IMR-90 (cell line): ENCODE measurements around the gene RPTOR. TPM values are rescaled to one million over a fixed set of nuclear protein-coding genes. Genes with fewer than 3 reads are reported as not detected.

Source experiments
- ATAC-seq: fragments of 200-7000 bp; cut with Tn5 transposase; 2 replicates; pipeline ENCODE4 v1.9.1; 2020; ENCODE audit warnings: low read depth, mild to moderate bottlenecking, moderate library complexity
- BruUV-seq: library from RNA; stranded (reverse); fragments of 400-500 nt; replicated peaks from 2 replicates; lab custom pipeline; 2021; lab: Mats Ljungman, UMichigan
- CTCF ChIA-PET: fragments of 300-600 bp; formaldehyde crosslinking; extraction: SDS; loops from one replicate; lab custom pipeline; 2021; ENCODE audit warnings: antibody characterized with exemption; lab: Yijun Ruan, JAX
- POLR2A ChIA-PET: fragments of 300-600 bp; sonication (Branson Sonifier 250); formaldehyde crosslinking; loops from one replicate; lab custom pipeline; 2022; ENCODE audit warnings: antibody characterized with exemption; ENCODE audit not compliant: unreplicated experiment; lab: Charles Lee
- DNase-seq: peaks from one replicate; pipeline ENCODE4 v3.0.0; 2013
- H2AFZ ChIP-seq: replicated peaks from 2 replicates; pipeline ENCODE3; 2013; ENCODE audit warnings: low read length, mild to moderate bottlenecking; ENCODE audit not compliant: poor library complexity
- H2AK5ac ChIP-seq: 2 replicates; pipeline ENCODE4 v1.6.1; 2013; ENCODE audit warnings: low read depth, low read length, inconsistent platforms
- H2AK9ac ChIP-seq: replicated peaks from 2 replicates; pipeline ENCODE3; 2013; ENCODE audit warnings: mild to moderate bottlenecking, low read depth, low read length, moderate library complexity; ENCODE audit not compliant: poor library complexity
- H2BK120ac ChIP-seq: 2 replicates; pipeline ENCODE4 v1.6.1; 2013; ENCODE audit warnings: low read depth, low read length, inconsistent platforms
- H2BK15ac ChIP-seq: 3 replicates; pipeline ENCODE4 v1.6.1; 2013; ENCODE audit warnings: low read depth, low read length, inconsistent platforms
- H2BK20ac ChIP-seq: 2 replicates; pipeline ENCODE4 v1.6.1; 2013; ENCODE audit warnings: low read depth, mild to moderate bottlenecking, inconsistent platforms, low read length, moderate library complexity
- H2BK5ac ChIP-seq: 2 replicates; pipeline ENCODE4 v1.6.1; 2013; ENCODE audit warnings: mild to moderate bottlenecking, low read depth, low read length, inconsistent platforms; ENCODE audit not compliant: poor library complexity, severe bottlenecking
- H3K14ac ChIP-seq: replicated peaks from 2 replicates; pipeline ENCODE4 v1.6.1; 2013; ENCODE audit warnings: low read depth, low read length, inconsistent platforms
- H3K18ac ChIP-seq: 2 replicates; pipeline ENCODE4 v1.6.1; 2013; ENCODE audit warnings: low read depth, low read length, control low read depth
- H3K23ac ChIP-seq: 2 replicates; pipeline ENCODE4 v1.6.1; 2013; ENCODE audit warnings: low read depth, low read length, inconsistent platforms
- H3K27ac ChIP-seq: 2 replicates; pipeline ENCODE4 v1.5.1; 2013; ENCODE audit warnings: mild to moderate bottlenecking, control low read depth, low read length; ENCODE audit not compliant: insufficient read depth
- H3K27me3 ChIP-seq: 2 replicates; pipeline ENCODE4 v1.6.1; 2013; ENCODE audit warnings: low read length; ENCODE audit not compliant: control insufficient read depth, insufficient read depth
- H3K36me3 ChIP-seq: 2 replicates; pipeline ENCODE4 v1.6.1; 2013; ENCODE audit warnings: low read length, mixed read lengths; ENCODE audit not compliant: control insufficient read depth, insufficient read depth
- H3K4ac ChIP-seq: 2 replicates; pipeline ENCODE4 v1.6.1; 2013; ENCODE audit warnings: low read depth, low read length, inconsistent platforms
- H3K4me1 ChIP-seq: 2 replicates; pipeline ENCODE4 v1.6.1; 2013; ENCODE audit warnings: low read length, mixed read lengths; ENCODE audit not compliant: control insufficient read depth, insufficient read depth
- H3K4me2 ChIP-seq: 2 replicates; pipeline ENCODE4 v1.6.1; 2013; ENCODE audit warnings: low read depth, mild to moderate bottlenecking, control low read depth, low read length, moderate library complexity
- H3K4me3 ChIP-seq: 2 replicates; pipeline ENCODE4 v1.5.1; 2013; ENCODE audit warnings: low read depth, mild to moderate bottlenecking, control low read depth, low read length, moderate library complexity; ENCODE audit not compliant: insufficient read depth
- H3K56ac ChIP-seq: 2 replicates; pipeline ENCODE4 v1.6.1; 2013; ENCODE audit warnings: low read length, inconsistent platforms; ENCODE audit not compliant: insufficient read depth; ENCODE audit errors: extremely low read depth
- H3K79me1 ChIP-seq, 2 experiments: 2 replicates each; pipeline ENCODE4 v1.6.1; 2013; ENCODE audit warnings: low read length in 2 of 2, inconsistent platforms in 1 of 2, low read depth in 1 of 2
- H3K9ac ChIP-seq: 2 replicates; pipeline ENCODE4 v1.6.1; 2013; ENCODE audit warnings: low read depth, low read length, control low read depth
- H3K9me1 ChIP-seq: 2 replicates; pipeline ENCODE4 v1.6.1; 2013; ENCODE audit warnings: low read length, inconsistent platforms; ENCODE audit not compliant: insufficient read depth
- H3K9me3 ChIP-seq: 2 replicates; pipeline ENCODE4 v1.6.1; 2013; ENCODE audit warnings: low read length; ENCODE audit not compliant: control insufficient read depth, insufficient read depth
- H4K20me1 ChIP-seq: 2 replicates; pipeline ENCODE4 v1.6.1; 2013; ENCODE audit warnings: low read length, inconsistent platforms; ENCODE audit not compliant: insufficient read depth
- H4K5ac ChIP-seq: 2 replicates; pipeline ENCODE4 v1.6.1; 2013; ENCODE audit warnings: mild to moderate bottlenecking, low read depth, low read length, control low read depth
- H4K8ac ChIP-seq, 2 experiments: 2 replicates each; pipeline ENCODE4 v1.6.1; 2013; ENCODE audit warnings: low read depth in 2 of 2, low read length in 2 of 2, control low read depth in 1 of 2, inconsistent platforms in 1 of 2
- H4K91ac ChIP-seq: 2 replicates; pipeline ENCODE4 v1.6.1; 2013; ENCODE audit warnings: low read depth, low read length, inconsistent platforms; ENCODE audit not compliant: insufficient read depth
- BHLHE40 ChIP-seq: fragments of 150-350 bp; IDR thresholded peaks from 2 replicates; pipeline ENCODE4 v1.6.1; 2016; ENCODE audit warnings: mild to moderate bottlenecking, low read depth, low read length
- CEBPB ChIP-seq: IDR thresholded peaks from 2 replicates; pipeline ENCODE4 v1.6.1; 2012; ENCODE audit warnings: low read depth, low read length, improper control_type of control experiment
- CHD1 ChIP-seq: IDR thresholded peaks from 2 replicates; pipeline ENCODE4 v1.6.1; 2012; ENCODE audit warnings: low read depth, low read length, improper control_type of control experiment
- ELK1 ChIP-seq: fragments of 150-350 bp; IDR thresholded peaks from 2 replicates; pipeline ENCODE4 v1.6.1; 2016; ENCODE audit warnings: low read depth, mild to moderate bottlenecking, low read length, moderate library complexity, borderline replicate concordance
- FOS ChIP-seq: fragments of 150-350 bp; IDR thresholded peaks from 2 replicates; pipeline ENCODE4 v1.6.1; 2016; ENCODE audit warnings: low read depth, low read length
- MAFK ChIP-seq: IDR thresholded peaks from 2 replicates; pipeline ENCODE4 v1.6.1; 2012; ENCODE audit warnings: low read depth, low read length, improper control_type of control experiment
- MAZ ChIP-seq: IDR thresholded peaks from 2 replicates; pipeline ENCODE4 v1.6.1; 2012; ENCODE audit warnings: low read depth, mild to moderate bottlenecking, low read length, improper control_type of control experiment, moderate library complexity, borderline replicate concordance
- MXI1 ChIP-seq: IDR thresholded peaks from 2 replicates; pipeline ENCODE4 v1.6.1; 2012; ENCODE audit warnings: low read depth, mild to moderate bottlenecking, low read length, moderate library complexity, borderline replicate concordance
- NFE2L2 ChIP-seq: fragments of 150-350 bp; IDR thresholded peaks from 2 replicates; pipeline ENCODE4 v1.6.1; 2016; ENCODE audit warnings: low read depth, mild to moderate bottlenecking, low read length
- POLR2A ChIP-seq: IDR thresholded peaks from 2 replicates; pipeline ENCODE4 v1.6.1; 2012; ENCODE audit warnings: mild to moderate bottlenecking, low read depth, low read length
- RAD21 ChIP-seq: IDR thresholded peaks from 2 replicates; pipeline ENCODE4 v1.6.1; 2012; ENCODE audit warnings: low read length, improper control_type of control experiment
- RCOR1 ChIP-seq: IDR thresholded peaks from 2 replicates; pipeline ENCODE4 v1.6.1; 2012; ENCODE audit warnings: mild to moderate bottlenecking, low read length, improper control_type of control experiment; ENCODE audit not compliant: insufficient replicate concordance
- RFX5 ChIP-seq: IDR thresholded peaks from 2 replicates; pipeline ENCODE4 v1.8.0; 2012; ENCODE audit warnings: low read depth, mild to moderate bottlenecking, low read length, moderate library complexity
- SMC3 ChIP-seq: fragments of 150-350 bp; IDR thresholded peaks from 2 replicates; pipeline ENCODE4 v1.6.1; 2016; ENCODE audit warnings: low read depth, mild to moderate bottlenecking, antibody characterized with exemption, low read length, moderate library complexity
- USF2 ChIP-seq: fragments of 150-350 bp; IDR thresholded peaks from 2 replicates; pipeline ENCODE4 v1.6.1; 2017; ENCODE audit warnings: mild to moderate bottlenecking, antibody characterized with exemption, low read length, low read depth
- WGBS, 2 experiments: methylation state at CpG; one replicate each; pipeline versions ENCODE4 v1.1.5 to v1.1.7; 2013; ENCODE audit warnings: missing lambda C conversion rate in 2 of 2; ENCODE audit not compliant: insufficient read length in 1 of 2; ENCODE audit errors: extremely low coverage in 2 of 2; 5-methylcytosine and 5-hydroxymethylcytosine counted together
- dilution Hi-C: fragments of 300-500 bp; cut with HindIII; formaldehyde crosslinking; loops from one replicate; pipeline ENCODE4 v1.14.3; 2018; ENCODE audit warnings: low sequenced_read_pairs; ENCODE audit not compliant: unreplicated experiment
- in situ Hi-C: fragments of 300-500 bp; cut with MboI; formaldehyde crosslinking; loops from 3 replicates; pipeline ENCODE4 v1.14.3; 2019; ENCODE audit warnings: low sequenced_read_pairs, inconsistent platforms, mixed read lengths
- intact Hi-C: fragments of 100-400 bp; cut with micrococcal nuclease; formaldehyde crosslinking; loops from 2 replicates; pipeline ENCODE4 v1.10.0; 2022
- polyA plus RNA-seq, 3 experiments: library from polyadenylated mRNA; depleted of rRNA; stranded (reverse); fragments of >200 nt; gene quantifications; 2 replicates each; pipeline ENCODE4 v1.2.3, GENCODE V29; 2012; ENCODE audit warnings: low replicate concordance in 1 of 3
- total RNA-seq: library from RNA; depleted of rRNA; stranded (reverse); fragments of >200 nt; gene quantifications from 2 replicates; pipeline ENCODE4 v1.2.3, GENCODE V29; 2012

The RPTOR gene
- total and polyA plus RNA-seq, 2 of the 4 experiments (the other 2 are of a cell fraction): 10.8 to 14.7 TPM

GRCh38 chr17:80951121-80952090 is 406.8 kb downstream of the RPTOR start:
- Histone ChIP-seq H2BK15ac (no peak overlapping the region), H3K18ac (no peak overlapping the region), H2BK120ac (no peak overlapping the region), H4K8ac (no peak overlapping the region), H2AK9ac (no peak overlapping the region), H3K9me3 (no peaks in the 10 kb centered on the region), H3K9ac (no peak overlapping the region), H3K14ac (no peak overlapping the region), H3K79me1 (no peaks in the 10 kb centered on the region), H3K56ac (no peak overlapping the region), H3K23ac (no peak overlapping the region), H4K91ac (no peak overlapping the region), H3K27me3 (no peaks in the 10 kb centered on the region), H2AFZ (no peak overlapping the region), H2AK5ac (no peak overlapping the region), H3K4me1 (no peaks in the 10 kb centered on the region), H3K4me2 (no peak overlapping the region), H2BK20ac (no peak overlapping the region), H3K27ac (no peak overlapping the region), H3K4ac (no peak overlapping the region), H3K36me3 (peaks cover 26% of the 10 kb centered on the region), H4K20me1 (no peaks in the 10 kb centered on the region), H3K9me1 (0 out of 2 replicates have a peak, but pooled peaks cover 3% of the 10 kb centered on the region), H2BK5ac (no peak overlapping the region), H3K4me3 (no peak overlapping the region), H4K5ac (no peak overlapping the region)
- CTCF ChIA-PET: no interaction called here
- intact Hi-C loops (no loop called here), dilution Hi-C loops (no loop called here), in situ Hi-C loops (no loop called here)
- POLR2A ChIA-PET: no interaction called here
- WGBS, 2 experiments: 95% methylated on average over 11 of the region's 38 CpGs; no CpG with 5 or more reads in 1 of the 2 experiments
- BruUV-seq: no TSS peak
- ATAC-seq: no peak
- DNase-seq: no peak
- TF ChIP-seq CEBPB: no peak
- no peak for TF ChIP-seq SMC3
- TF ChIP-seq MAZ: no peak
- no peak for TF ChIP-seq MXI1
- TF ChIP-seq POLR2A: no peak
- no peak for TF ChIP-seq MAFK
- TF ChIP-seq CHD1: no peak
- no peak for TF ChIP-seq RAD21
- TF ChIP-seq ELK1: no peak
- TF ChIP-seq NFE2L2: no peak
- no peak for TF ChIP-seq RFX5
- TF ChIP-seq BHLHE40: no peak
- TF ChIP-seq FOS: no peak
- no peak for TF ChIP-seq USF2
- TF ChIP-seq RCOR1: no peak
